ENCODE measurements around the gene LDLRAP1. TPM values are rescaled to one million over a fixed set of nuclear protein-coding genes. Genes with fewer than 3 reads are reported as not detected.
"Not testable (repeated sequence)": the region's sequence is repeated elsewhere in the genome, so short reads cannot be mapped to it uniquely, and the experiment has no call there.

Gene LDLRAP1
- total and polyA plus RNA-seq, 7 donors, result 9.1 to 35.8 (median 17.4) TPM

DNA sequence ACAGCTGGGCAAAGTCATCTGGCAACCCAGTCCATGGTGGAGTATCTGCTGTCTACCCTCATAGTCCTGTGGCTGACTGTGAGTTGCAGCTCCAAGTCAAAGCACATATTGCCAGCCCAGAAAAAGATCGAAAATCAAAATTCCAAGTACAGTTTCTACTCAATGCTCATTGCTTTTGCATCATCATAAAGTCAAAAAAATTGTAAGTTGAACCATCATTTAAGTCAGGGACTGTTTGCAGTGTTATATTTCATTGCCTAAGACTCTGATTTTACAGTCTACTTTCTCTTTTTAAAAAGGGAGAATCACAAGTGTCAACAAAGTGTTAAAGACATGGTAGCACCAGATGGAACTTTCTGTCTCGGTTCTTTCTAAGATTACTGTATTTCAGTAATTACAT is 50.5 kb downstream of the LDLRAP1 start:
- Histone ChIP-seq H3K9me3 (no peaks in the 10 kb centered on the region), H3K36me3 (no peaks in the 10 kb centered on the region), H3K4me3 (no peak overlapping the region), H3K27ac (no peak overlapping the region), H3K4me1 (peaks cover 0 to 13% (median 11%) of the 10 kb centered on the region in 4 donors), H3K27me3 (no peaks in the 10 kb centered on the region)
- TF ChIP-seq CTCF (IDR thresholded peaks at IDR 0.05), result no peak
- no peak for TF ChIP-seq POLR2AphosphoS5 (IDR thresholded peaks at IDR 0.05)
- TF ChIP-seq POLR2A (IDR thresholded peaks at IDR 0.05), result no peak
- TF ChIP-seq EP300 (IDR thresholded peaks at IDR 0.05), result no peak
- WGBS, 2 donors, result 64 to 77% methylated on average over 2 of the region's 2 CpGs
- intact Hi-C loops (cut with DNase I), result no loop called here
- no peak for DNase-seq

- Histone ChIP-seq H3K4me3 (no peak overlapping the region), H3K4me1 (peaks cover 0 to 11% (median 8%) of the 10 kb centered on the region in 4 donors), H3K27me3 (no peaks in the 10 kb centered on the region), H3K9me3 (no peaks in the 10 kb centered on the region), H3K36me3 (no peaks in the 10 kb centered on the region), H3K27ac (no peak overlapping the region)
- WGBS, 2 donors, result 61 to 90% methylated on average over 2 of the region's 2 CpGs
- no peak for TF ChIP-seq CTCF (IDR thresholded peaks at IDR 0.05)
- no peak for TF ChIP-seq EP300 (IDR thresholded peaks at IDR 0.05)
- TF ChIP-seq POLR2A (IDR thresholded peaks at IDR 0.05), result no peak
- no peak for TF ChIP-seq POLR2AphosphoS5 (IDR thresholded peaks at IDR 0.05)
- DNase-seq, result no peak
- intact Hi-C loops (cut with DNase I), result no loop called here
These were observed 51.6 kb downstream of the LDLRAP1 start for GRCh38 chr1:25594971-25595370.

DNA sequence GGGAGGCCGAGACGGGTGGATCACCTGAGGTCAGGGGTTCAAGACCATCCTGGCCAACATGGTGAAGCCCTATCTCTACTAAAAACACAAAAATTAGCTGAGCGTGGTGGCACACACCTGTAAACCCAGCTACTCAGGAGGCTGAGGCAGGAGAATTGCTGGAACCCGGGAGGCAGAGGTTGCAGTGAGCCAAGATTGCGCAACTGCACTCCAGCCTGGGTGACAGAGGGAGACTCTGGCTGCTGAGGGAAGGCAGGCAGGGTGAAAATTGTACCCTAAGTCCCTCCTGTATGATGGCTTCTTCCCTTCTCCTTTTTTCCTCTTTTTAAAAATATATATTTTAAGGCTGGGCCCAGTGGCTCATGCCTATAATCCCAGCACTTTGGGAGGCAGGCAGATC is 53.2 kb downstream of the LDLRAP1 start:
- DNase-seq; intact Hi-C loops (cut with DNase I); H3K36me3 ChIP-seq; H3K27ac ChIP-seq; H3K4me1 ChIP-seq; H3K9me3 ChIP-seq; H3K4me3 ChIP-seq; H3K27me3 ChIP-seq: not testable (repeated sequence)
- WGBS, 2 donors, result 93 to 95% methylated on average over 5 of the region's 5 CpGs

DNA sequence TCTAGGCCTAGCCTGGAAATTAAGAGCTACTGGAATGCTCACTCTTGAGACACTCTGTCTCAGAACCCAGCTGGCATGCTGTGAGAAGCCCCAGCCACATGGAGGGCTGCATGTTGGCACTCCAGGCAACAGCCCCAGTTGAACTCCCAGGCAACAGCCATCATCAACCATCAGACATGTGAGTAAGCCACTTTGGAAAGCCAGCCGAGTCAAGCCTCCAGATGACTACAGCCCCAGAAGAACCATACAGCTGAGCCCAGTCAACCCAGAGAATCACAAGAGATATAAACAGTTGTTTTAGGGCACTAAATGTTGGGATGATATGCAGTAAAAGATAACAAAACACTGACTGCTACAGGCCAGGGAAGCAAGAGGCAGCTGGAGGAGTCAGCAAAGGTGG is 55.5 kb downstream of the LDLRAP1 start:
- Histone ChIP-seq H3K4me1 (no peaks in the 10 kb centered on the region), H3K9me3 (no peaks in the 10 kb centered on the region), H3K36me3 (no peaks in the 10 kb centered on the region), H3K27me3 (no peaks in the 10 kb centered on the region), H3K4me3 (no peak overlapping the region), H3K27ac (no peak overlapping the region)
- 83 to 92% methylated on average over 1 of the region's 1 CpG for WGBS, 2 donors
- intact Hi-C loops (cut with DNase I), result no loop called here
- TF ChIP-seq POLR2A (IDR thresholded peaks at IDR 0.05) (no peak), POLR2AphosphoS5 (IDR thresholded peaks at IDR 0.05) (no peak)
- no peak for DNase-seq

DNA sequence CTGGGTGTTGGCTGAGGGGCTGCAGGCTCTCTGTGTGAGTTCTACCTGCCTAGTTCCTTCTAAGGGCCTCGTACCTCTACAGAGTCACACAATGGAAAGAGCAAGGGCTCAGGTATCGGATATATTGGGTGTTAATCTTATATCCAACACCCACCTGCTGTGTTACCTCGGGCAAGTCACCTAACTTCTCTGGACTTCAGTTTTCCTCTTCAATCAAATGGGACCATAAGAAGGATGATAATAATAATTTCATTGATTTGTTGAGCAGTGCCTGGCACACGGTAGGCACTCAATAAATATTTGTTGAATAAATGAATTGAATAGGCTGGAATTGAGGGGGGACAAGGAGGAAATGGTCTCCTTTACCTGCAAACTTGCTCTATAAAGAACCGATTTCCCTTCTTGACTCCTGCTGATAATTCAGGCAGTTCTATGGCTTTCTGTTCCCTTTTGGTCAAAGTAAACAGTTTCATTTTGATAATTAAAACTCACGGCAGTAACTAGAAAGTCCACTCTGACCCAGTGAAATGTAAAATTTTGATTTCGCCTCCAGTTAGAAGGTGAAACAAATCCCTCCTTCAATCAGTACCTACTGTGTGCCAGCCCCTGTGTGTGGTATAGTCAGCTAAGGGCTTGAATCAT is 56.7 kb downstream of the LDLRAP1 start:
- H3K4me1 ChIP-seq, result no peaks in the 10 kb centered on the region
- no peak overlapping the region for H3K4me3 ChIP-seq
- H3K9me3 ChIP-seq, result no peaks in the 10 kb centered on the region
- TF ChIP-seq EP300 (IDR thresholded peaks at IDR 0.05) (no peak), POLR2A (IDR thresholded peaks at IDR 0.05) (no peak), CTCF (IDR thresholded peaks at IDR 0.05) (no peak), POLR2AphosphoS5 (IDR thresholded peaks at IDR 0.05) (no peak)
- H3K27ac ChIP-seq, result no peak overlapping the region
- WGBS, 2 donors, result 77 to 78% methylated on average over 7 of the region's 7 CpGs
- H3K36me3 ChIP-seq, result no peaks in the 10 kb centered on the region
- H3K27me3 ChIP-seq, result no peaks in the 10 kb centered on the region
- intact Hi-C loops (cut with DNase I), result no loop called here
- no peak for DNase-seq

DNA sequence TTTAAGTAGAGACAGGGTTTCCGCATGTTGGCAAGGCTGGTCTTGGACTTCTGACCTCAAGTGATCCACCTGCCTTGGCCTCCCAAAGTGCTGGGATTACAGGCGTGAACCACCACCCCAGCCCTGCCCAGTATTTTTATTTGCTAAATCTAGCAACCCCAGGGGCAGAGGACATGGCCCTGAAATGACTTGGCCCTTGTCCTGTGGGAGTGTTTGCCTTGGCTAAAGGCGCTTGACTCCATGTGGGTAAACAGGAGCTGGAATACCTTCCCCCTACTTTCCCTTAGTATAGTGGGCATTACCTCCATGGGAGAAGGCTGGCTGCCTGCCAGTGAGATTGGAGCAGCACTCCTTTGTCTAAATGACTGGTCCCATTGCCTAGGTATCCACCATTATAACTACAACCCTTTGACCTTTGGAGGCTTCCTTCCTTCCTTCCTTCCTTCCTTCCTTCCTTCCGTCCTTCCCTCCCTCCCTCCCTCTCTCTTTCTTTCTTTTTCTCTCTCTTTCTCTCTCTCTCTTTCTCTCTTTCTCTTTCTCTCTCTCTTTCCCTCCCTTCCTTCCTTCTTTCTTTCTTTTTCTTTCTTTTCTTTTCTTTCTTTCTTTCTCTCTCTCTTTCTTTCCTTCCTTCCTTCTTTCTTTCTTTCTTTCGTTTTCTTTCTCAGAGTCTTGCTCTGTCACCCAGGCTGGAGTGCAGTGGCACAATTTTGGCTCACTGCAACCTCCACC is 57.7 kb downstream of the LDLRAP1 start:
- H3K36me3 ChIP-seq; DNase-seq; H3K4me3 ChIP-seq; H3K9me3 ChIP-seq; H3K27ac ChIP-seq; H3K27me3 ChIP-seq; H3K4me1 ChIP-seq; intact Hi-C loops (cut with DNase I): not testable (repeated sequence)
- 38 to 65% methylated on average over 5 of the region's 5 CpGs for WGBS, 2 donors

DNA sequence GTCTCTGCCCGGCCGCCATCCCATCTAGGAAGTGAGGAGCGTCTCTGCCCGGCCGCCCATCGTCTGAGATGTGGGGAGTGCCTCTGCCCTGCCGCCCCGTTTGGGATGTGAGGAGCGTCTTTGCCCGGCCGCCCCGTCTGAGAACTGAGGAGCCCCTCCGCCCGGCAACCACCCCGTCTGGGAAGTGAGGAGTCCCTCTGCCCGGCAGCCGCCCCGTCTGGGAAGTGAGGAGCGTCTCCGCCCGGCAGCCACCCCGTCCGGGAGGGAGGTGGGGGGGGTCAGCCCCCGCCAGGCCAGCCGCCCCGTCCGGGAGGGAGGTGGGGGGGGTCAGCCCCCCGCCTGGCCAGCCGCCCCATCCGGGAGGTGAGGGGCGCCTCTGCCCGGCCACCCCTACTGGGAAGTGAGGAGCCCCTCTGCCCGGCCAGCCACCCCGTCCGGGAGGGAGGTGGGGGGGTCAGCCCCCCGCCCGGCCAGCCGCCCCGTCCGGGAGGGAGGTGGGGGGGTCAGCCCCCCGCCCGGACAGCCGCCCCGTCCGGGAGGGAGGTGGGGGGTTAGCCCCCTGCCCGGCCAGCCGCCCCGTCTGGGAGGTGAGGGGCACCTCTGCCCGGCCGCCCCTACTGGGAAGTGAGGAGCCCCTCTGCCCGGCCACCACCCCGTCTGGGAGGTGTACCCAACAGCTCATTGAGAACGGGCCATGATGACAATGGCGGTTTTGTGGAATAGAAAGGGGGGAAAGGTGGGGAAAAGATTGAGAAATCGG is 60.6 kb downstream of the LDLRAP1 start:
- DNase-seq; intact Hi-C loops (cut with DNase I); H3K9me3 ChIP-seq; H3K27ac ChIP-seq; H3K4me3 ChIP-seq; H3K4me1 ChIP-seq; H3K27me3 ChIP-seq; H3K36me3 ChIP-seq: not testable (repeated sequence)
- WGBS, 2 donors, result 91 to 94% methylated on average over 45 to 50 of the region's 55 CpGs

Measured in sigmoid colon (tissue), 7 donors.